B cell (primary cell): ENCODE measurements around the gene UNC5A.
"Not testable (repeated sequence)": the region's sequence is repeated elsewhere in the genome, so short reads cannot be mapped to it uniquely, and the experiment has no call there.

Source experiments
- CTCF ChIP-seq: fragments of 200-600 bp; IDR thresholded peaks from one replicate; pipeline ENCODE4 v1.8.0; 2022; ENCODE audit warnings: antibody characterized with exemption, mild to moderate bottlenecking
- EZH2 ChIP-seq: IDR thresholded peaks from 2 replicates; pipeline ENCODE4 v1.6.1; 2012; ENCODE audit warnings: borderline replicate concordance, low read depth, mild to moderate bottlenecking, moderate library complexity, low read length; ENCODE audit not compliant: insufficient read depth, poor library complexity, severe bottlenecking

DNA sequence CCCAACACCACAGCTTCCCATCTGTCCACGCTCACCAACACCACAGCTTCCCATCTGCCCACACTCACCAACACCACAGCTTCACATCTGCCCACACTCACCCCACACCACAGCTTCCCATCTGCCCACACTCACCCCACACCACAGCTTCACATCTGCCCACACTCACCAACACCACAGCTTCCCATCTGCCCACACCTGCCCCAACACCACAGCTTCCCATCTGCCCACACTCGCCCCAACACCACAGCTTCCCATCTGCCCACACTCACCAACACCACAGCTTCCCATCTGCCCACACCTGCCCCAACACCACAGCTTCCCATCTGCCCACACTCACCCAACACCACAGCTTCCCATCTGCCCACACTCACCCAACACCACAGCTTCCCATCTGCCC, 62.2 kb downstream of the UNC5A start:
- not testable (repeated sequence) for TF ChIP-seq CTCF, EZH2
